Psoas muscle (tissue), 8 donors: ENCODE measurements around the gene GRAMD1B. TPM values are rescaled to one million over a fixed set of nuclear protein-coding genes. Genes with fewer than 3 reads are reported as not detected.
A peak's percentile ranks its signal among the peaks of the same experiment; 100 is the strongest.

ENCODE experiments used
- ATAC-seq, 4 donors: fragments of 200-7000 bp; cut with Tn5 transposase; one replicate each; pipeline ENCODE4 v1.9.1; 2020; ENCODE audit warnings: moderate library complexity in 3 of 4, mild to moderate bottlenecking in 2 of 4
- DNase-seq, 2 donors: peaks; one replicate each; pipeline ENCODE4 v3.0.0-alpha.2; 2020
- H3K27ac ChIP-seq: fragments of 200-600 bp; one replicate; pipeline ENCODE4 v1.8.0; 2022
- H3K27me3 ChIP-seq, 3 donors: fragments of 200-600 bp in 1 of 3; one replicate each; pipeline versions ENCODE4 v1.6.1 to v1.8.0; 2013 to 2022; ENCODE audit warnings: low read length in 2 of 3, mild to moderate bottlenecking in 2 of 3, moderate library complexity in 1 of 3; ENCODE audit not compliant: insufficient read depth in 3 of 3
- H3K36me3 ChIP-seq, 2 donors: fragments of 200-600 bp in 1 of 2; one replicate each; pipeline versions ENCODE4 v1.6.1 to v1.8.0; 2013 to 2022; ENCODE audit warnings: low read depth in 1 of 2, mild to moderate bottlenecking in 1 of 2, moderate library complexity in 1 of 2; ENCODE audit not compliant: insufficient read depth in 1 of 2
- H3K4me1 ChIP-seq: fragments of 200-600 bp; one replicate; pipeline ENCODE4 v1.8.0; 2022
- H3K4me3 ChIP-seq: fragments of 200-600 bp; one replicate; pipeline ENCODE4 v1.8.0; 2022; ENCODE audit warnings: mild to moderate bottlenecking
- H3K9me3 ChIP-seq: fragments of 200-600 bp; one replicate; pipeline ENCODE4 v1.8.0; 2022
- CTCF ChIP-seq: fragments of 200-600 bp; IDR thresholded peaks from one replicate; pipeline ENCODE4 v1.8.0; 2022; ENCODE audit warnings: antibody characterized with exemption
- WGBS, 3 donors: extraction: QIAGEN DNeasy Blood & Tissue Kit; methylation state at CpG; one replicate each; pipeline versions ENCODE4 v1.1.6 to v1.1.7; 2013; 5-methylcytosine and 5-hydroxymethylcytosine counted together
- intact Hi-C, 2 donors: fragments of 100-400 bp; cut with DNase I; formaldehyde crosslinking; loops; one replicate each; pipeline versions ENCODE4 v1.11.0 to v1.14.2; 2022
- polyA plus RNA-seq, 3 donors: library from polyadenylated mRNA; stranded (reverse); fragments of 200-250 nt; gene quantifications; one replicate each; pipeline ENCODE4 v1.2.3, GENCODE V29; 2013
- total RNA-seq, 4 donors: library from RNA; stranded (reverse); fragmentation: NEBNext Ultra II Directional in 2 of 4; extraction: Animal tissue kit (Norgen Biotek cat#: 25700) in 2 of 4; gene quantifications; one replicate each; pipeline versions ENCODE4 v1.2.1 to v1.2.4, GENCODE V29; 2021 to 2023
- donor health status: healthy with polysubstance abuse.
- donor health status: DM: no; HTN: no; CAD: no; lungs with moderate emphysema.
- donor health status: Bipolar disorder and iron deficiency.
- donor health status: healthy.
- donor health status: DM: yes; HTN: yes; CAD: no.
- donor health status: DM: no; HTN: no; CAD: no.
- donor health status: DM: no; HTN: no; CAD: no.
- donor health status: DM: yes; HTN: yes; CAD: no.

The GRAMD1B gene
- total and polyA plus RNA-seq, 7 donors = 0.67 to 24.0 (median 6.8) TPM

- Histone ChIP-seq H3K36me3 (no peaks in the 10 kb centered on the region), H3K27me3 (peaks cover 0 to 2% (median 0%) of the 10 kb centered on the region in 3 donors), H3K27ac (no peak overlapping the region), H3K4me3 (no peak overlapping the region), H3K9me3 (no peaks in the 10 kb centered on the region), H3K4me1 (no peaks in the 10 kb centered on the region)
- intact Hi-C loops = no loop called here
- ATAC-seq (peak in 1 of 4 donors; percentile 25), DNase-seq (no peak)
- no peak for TF ChIP-seq CTCF
These were observed 117.1 kb downstream of the GRAMD1B start for GRCh38 chr11:123547180-123547579.

GRCh38 chr11:123548774-123549173 is 118.7 kb downstream of the GRAMD1B start:
- no peaks in the 10 kb centered on the region for H3K9me3 ChIP-seq
- H3K4me3 ChIP-seq = no peak overlapping the region
- peaks cover 0 to 2% (median 0%) of the 10 kb centered on the region in 3 donors for H3K27me3 ChIP-seq
- H3K36me3 ChIP-seq = no peaks in the 10 kb centered on the region
- H3K4me1 ChIP-seq = no peaks in the 10 kb centered on the region
- no peak for TF ChIP-seq CTCF
- DNase-seq (no peak), ATAC-seq (no peak)
- intact Hi-C loops = no loop called here
- WGBS, 3 donors = 80 to 87% (median 85%) methylated on average over 4 of the region's 4 CpGs
- no peak overlapping the region for H3K27ac ChIP-seq

- Histone ChIP-seq H3K36me3 (no peaks in the 10 kb centered on the region), H3K27me3 (peaks cover 0 to 2% (median 0%) of the 10 kb centered on the region in 3 donors), H3K4me3 (no peak overlapping the region), H3K27ac (no peak overlapping the region), H3K4me1 (no peaks in the 10 kb centered on the region), H3K9me3 (no peaks in the 10 kb centered on the region)
- TF ChIP-seq CTCF = no peak
- intact Hi-C loops = no loop called here
- WGBS, 3 donors = 68 to 70% (median 68%) methylated on average over 16 of the region's 16 CpGs
- ATAC-seq (no peak), DNase-seq (no peak)
These were observed 120.2 kb downstream of the GRAMD1B start for GRCh38 chr11:123549926-123550917.

- no peak overlapping the region for H3K4me3 ChIP-seq
- 81 to 83% (median 82%) methylated on average over 6 of the region's 6 CpGs for WGBS, 3 donors
- no peak overlapping the region for H3K27ac ChIP-seq
- TF ChIP-seq CTCF = no peak
- ATAC-seq (no peak), DNase-seq (no peak)
- intact Hi-C loops = no loop called here
- no peaks in the 10 kb centered on the region for H3K9me3 ChIP-seq
- peaks cover 0 to 2% (median 0%) of the 10 kb centered on the region in 3 donors for H3K27me3 ChIP-seq
- no peaks in the 10 kb centered on the region for H3K4me1 ChIP-seq
- no peaks in the 10 kb centered on the region for H3K36me3 ChIP-seq
These were observed 121.0 kb downstream of the GRAMD1B start for GRCh38 chr11:123551079-123551478.
